ENCODE data around the gene CCDC196. TPM values are rescaled to one million over a fixed set of nuclear protein-coding genes. Genes with fewer than 3 reads are reported as not detected.
"Not testable (repeated sequence)": the region's sequence is repeated elsewhere in the genome, so short reads cannot be mapped to it uniquely, and the experiment has no call there.

Gene CCDC196
- total RNA-seq, 1 donor from 2014 or later: not detected

GRCh38 chr14:66495218-66496098 is 9.3 kb downstream of the CCDC196 start:
- peak; percentile 88 for TF ChIP-seq CTCF (conservative IDR thresholded peaks at IDR 0.05)
- Mint-ChIP-seq H3K4me3 (no peak overlapping the region), H3K9me3 (no peaks in the 10 kb centered on the region), H3K36me3 (no peaks in the 10 kb centered on the region), H3K4me1 (ENCODE audit: unreplicated experiment) (peaks cover 8% of the 10 kb centered on the region), H3K27me3 (no peaks in the 10 kb centered on the region), H3K27ac (no peak overlapping the region)
- DNase-seq (ENCODE audit: extremely low spot score, unreplicated experiment): no peak

GRCh38 chr14:66496188-66496807 is 10.1 kb downstream of the CCDC196 start:
- Mint-ChIP-seq H3K4me1 (ENCODE audit: unreplicated experiment) (peaks cover 8% of the 10 kb centered on the region), H3K27me3 (no peaks in the 10 kb centered on the region), H3K27ac (no peak overlapping the region), H3K36me3 (no peaks in the 10 kb centered on the region), H3K9me3 (no peaks in the 10 kb centered on the region), H3K4me3 (no peak overlapping the region)
- TF ChIP-seq CTCF (conservative IDR thresholded peaks at IDR 0.05): no peak
- no peak for DNase-seq (ENCODE audit: extremely low spot score, unreplicated experiment)

GRCh38 chr14:66496911-66497310 is 10.7 kb downstream of the CCDC196 start:
- no peak for DNase-seq (ENCODE audit: extremely low spot score, unreplicated experiment)
- no peak for TF ChIP-seq CTCF (conservative IDR thresholded peaks at IDR 0.05)
- no peak overlapping the region for H3K27ac Mint-ChIP-seq
- no peaks in the 10 kb centered on the region for H3K36me3 Mint-ChIP-seq
- H3K9me3 Mint-ChIP-seq: no peaks in the 10 kb centered on the region
- H3K4me3 Mint-ChIP-seq: no peak overlapping the region
- H3K4me1 Mint-ChIP-seq (ENCODE audit: unreplicated experiment): peaks cover 8% of the 10 kb centered on the region
- no peaks in the 10 kb centered on the region for H3K27me3 Mint-ChIP-seq

GRCh38 chr14:66498311-66498710 is 12.1 kb downstream of the CCDC196 start:
- H3K27ac Mint-ChIP-seq: no peak overlapping the region
- H3K9me3 Mint-ChIP-seq: no peaks in the 10 kb centered on the region
- H3K27me3 Mint-ChIP-seq: no peaks in the 10 kb centered on the region
- no peak overlapping the region for H3K4me3 Mint-ChIP-seq
- TF ChIP-seq CTCF (conservative IDR thresholded peaks at IDR 0.05): no peak
- H3K4me1 Mint-ChIP-seq (ENCODE audit: unreplicated experiment): peaks cover 8% of the 10 kb centered on the region
- no peak for DNase-seq (ENCODE audit: extremely low spot score, unreplicated experiment)
- H3K36me3 Mint-ChIP-seq: no peaks in the 10 kb centered on the region

- Mint-ChIP-seq H3K9me3 (no peaks in the 10 kb centered on the region), H3K36me3 (no peaks in the 10 kb centered on the region), H3K27me3 (no peaks in the 10 kb centered on the region), H3K4me1 (ENCODE audit: unreplicated experiment) (no peaks in the 10 kb centered on the region), H3K4me3 (no peak overlapping the region), H3K27ac (no peak overlapping the region)
- DNase-seq (ENCODE audit: extremely low spot score, unreplicated experiment): no peak
- TF ChIP-seq CTCF (conservative IDR thresholded peaks at IDR 0.05): no peak
Observed at GRCh38 chr14:66501592-66501991, 15.4 kb downstream of the CCDC196 start.

- H3K36me3 Mint-ChIP-seq; H3K4me3 Mint-ChIP-seq; H3K4me1 Mint-ChIP-seq (ENCODE audit: unreplicated experiment); H3K27ac Mint-ChIP-seq; DNase-seq (ENCODE audit: extremely low spot score, unreplicated experiment); H3K9me3 Mint-ChIP-seq; H3K27me3 Mint-ChIP-seq: not testable (repeated sequence)
Observed at GRCh38 chr14:66502836-66503235, 16.7 kb downstream of the CCDC196 start.

Data from type B pancreatic cell (in vitro differentiated cells).